ENCODE results near the gene FMO1. TPM values are rescaled to one million over a fixed set of nuclear protein-coding genes. Genes with fewer than 3 reads are reported as not detected.
A peak's percentile ranks its signal among the peaks of the same experiment; 100 is the strongest.

Gene FMO1
- total and polyA plus RNA-seq, 2 of the 8 experiments (the other 6 are each of a cell fraction or from before 2014, with no cell fraction given) = 0.11 TPM; not detected in 1

DNA sequence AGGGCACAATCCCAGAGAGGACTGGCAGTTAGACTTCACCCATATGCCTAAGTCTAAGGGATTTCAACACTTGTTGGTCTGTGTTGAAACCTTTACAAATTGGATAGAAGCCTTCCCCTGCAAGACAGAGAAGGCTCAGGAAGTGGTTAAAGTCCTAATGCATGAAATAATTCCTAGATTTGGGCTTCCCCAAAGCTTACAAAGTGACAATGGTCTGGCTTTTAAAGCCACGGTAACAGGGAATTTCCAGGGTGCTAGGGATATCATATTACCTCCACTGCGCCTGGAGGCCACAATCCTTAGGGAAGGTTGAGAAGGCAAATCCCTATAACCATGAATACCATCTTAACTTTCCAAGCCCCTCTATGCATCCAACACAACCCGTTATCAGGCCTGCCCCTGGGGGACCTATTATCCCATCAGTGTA lies 62.4 kb downstream of the FMO1 start:
- Histone ChIP-seq H3K23me2 (ENCODE audit: low read depth, low read length) (no peaks in the 10 kb centered on the region), H3K79me1 (ENCODE audit: low read depth, low read length) (no peaks in the 10 kb centered on the region), H2BK12ac (ENCODE audit: low read depth, low read length) (no peak overlapping the region), H4K20me1 (replicated peaks in 1 of 2; ENCODE audit: control insufficient read depth in 1 of 2, insufficient read depth in 2 of 2, low read length in 2 of 2) (no peaks in the 10 kb centered on the region), H2AK5ac (ENCODE audit: low read depth, low read length) (no peak overlapping the region), H3K9me3 (ENCODE audit: insufficient read depth in 2 of 2, low read depth in 1 of 2, low read length in 1 of 2) (no peaks in the 10 kb centered on the region), H2BK120ac (replicated peaks; ENCODE audit: low read depth, low read length) (no peak overlapping the region), H2BK15ac (ENCODE audit: low read length) (no peak overlapping the region), H3K9ac (replicated peaks in 1 of 4; ENCODE audit: extremely low read depth in 1 of 4, low read depth in 3 of 4, low read length in 3 of 4) (no peak overlapping the region), H3K36me3 (ENCODE audit: control insufficient read depth in 2 of 4, insufficient read depth in 4 of 4, low read length in 3 of 4) (no peaks in the 10 kb centered on the region; a peak in 1 of 8 replicates), H3K4ac (replicated peaks; ENCODE audit: insufficient read length, low read depth, low read length) (no peak overlapping the region), H3K4me3 (ENCODE audit: extremely low read depth in 1 of 4, insufficient read depth in 2 of 4, low read depth in 3 of 4, low read length in 4 of 4) (no peak overlapping the region), H2BK20ac (ENCODE audit: low read length) (no peak overlapping the region), H3K79me2 (ENCODE audit: control insufficient read depth in 1 of 2, insufficient read depth in 2 of 2, low read length in 2 of 2) (no peaks in the 10 kb centered on the region), H4K91ac (replicated peaks; ENCODE audit: insufficient read length, low read length) (no peak overlapping the region), H3K27ac (ENCODE audit: low read depth, low read length) (no peak overlapping the region), H2AFZ (ENCODE audit: low read length) (0 out of 2 replicates have a peak overlapping the region, but pooled peaks have one; percentile 46), H3K14ac (ENCODE audit: insufficient read length) (no peak overlapping the region), H4K5ac (ENCODE audit: insufficient read length, low read depth, low read length) (no peak overlapping the region), H3K18ac (ENCODE audit: extremely low read depth, low read length) (no peak overlapping the region), H3K4me1 (replicated peaks in 1 of 4; ENCODE audit: control insufficient read depth in 3 of 4, insufficient read depth in 4 of 4, low read length in 3 of 4) (peaks cover 0 to 15% (median 8%) of the 10 kb centered on the region in 4 experiments; a peak in 4 of 7 replicates), H4K8ac (ENCODE audit: extremely low read depth, insufficient read depth, low read length) (no peak overlapping the region), H2BK5ac (ENCODE audit: low read depth, low read length) (no peak overlapping the region), H3K23ac (ENCODE audit: insufficient read length) (no peak overlapping the region), H3K27me3 (replicated peaks in 1 of 4; ENCODE audit: control insufficient read depth in 3 of 4, extremely low read depth in 1 of 4, insufficient read depth in 3 of 4, low read length in 3 of 4) (no peaks in the 10 kb centered on the region), H3K56ac (replicated peaks; ENCODE audit: insufficient read length, low read depth, low read length) (no peak overlapping the region), H3K4me2 (ENCODE audit: insufficient read depth in 1 of 2, low read depth in 2 of 2, low read length in 2 of 2) (no peak overlapping the region)
- ChIA-PET CTCF (ENCODE audit: partially characterized antibody) (interaction anchor here (0.9 kb wide), 2 partner anchors 59 to 343 kb away, joined by 3 to 4 read pairs; no protein-coding TSS in a partner anchor), POLR2A (ENCODE audit: partially characterized antibody) (interaction anchor here (1.2 kb wide), 1 partner anchor 13 kb away, joined by 3 read pairs; no protein-coding TSS in a partner anchor)
- 72% methylated on average over 3 of the region's 3 CpGs; no CpG with 5 or more reads in 1 of the 2 experiments for WGBS, 2 experiments (ENCODE audit: extremely low coverage in 1 of 2, insufficient coverage in 1 of 2, insufficient read length in 1 of 2, insufficient replicate concordance in 2 of 2, low coverage in 1 of 2, low lambda C conversion rate in 2 of 2, missing lambda C conversion rate in 1 of 2)
- DNase-seq (ENCODE audit: low read depth in 1 of 2, low spot score in 2 of 2) (no peak), FAIRE-seq (no peak)
- TF ChIP-seq, protein P1, sequence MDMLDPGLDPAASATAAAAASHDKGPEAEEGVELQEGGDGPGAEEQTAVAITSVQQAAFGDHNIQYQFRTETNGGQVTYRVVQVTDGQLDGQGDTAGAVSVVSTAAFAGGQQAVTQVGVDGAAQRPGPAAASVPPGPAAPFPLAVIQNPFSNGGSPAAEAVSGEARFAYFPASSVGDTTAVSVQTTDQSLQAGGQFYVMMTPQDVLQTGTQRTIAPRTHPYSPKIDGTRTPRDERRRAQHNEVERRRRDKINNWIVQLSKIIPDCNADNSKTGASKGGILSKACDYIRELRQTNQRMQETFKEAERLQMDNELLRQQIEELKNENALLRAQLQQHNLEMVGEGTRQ (IDR thresholded peaks at IDR 0.05; ENCODE audit: low read length) = no peak
- no peak for TF ChIP-seq TAF7 (optimal IDR thresholded peaks at IDR 0.05; ENCODE audit: borderline replicate concordance, low read depth, low read length)
- TF ChIP-seq PHF8 (conservative IDR thresholded peaks at IDR 0.05; ENCODE audit: low read depth, low read length) = no peak
- no peak for TF ChIP-seq JUND (IDR thresholded peaks at IDR 0.05; ENCODE audit: low read length)
- TF ChIP-seq CEBPB (IDR thresholded peaks at IDR 0.05; ENCODE audit: low read depth, low read length) = no peak
- TF ChIP-seq POLR2A (IDR thresholded peaks at IDR 0.05; ENCODE audit: control extremely low read depth in 1 of 2, low read depth in 2 of 2, low read length in 2 of 2) = no peak
- TF ChIP-seq JUN (IDR thresholded peaks at IDR 0.05; ENCODE audit: low read depth, low read length) = no peak
- TF ChIP-seq HDAC2 (IDR thresholded peaks at IDR 0.05; ENCODE audit: borderline replicate concordance in 1 of 2, low read depth in 2 of 2, low read length in 2 of 2) = no peak
- TF ChIP-seq, protein P2, sequence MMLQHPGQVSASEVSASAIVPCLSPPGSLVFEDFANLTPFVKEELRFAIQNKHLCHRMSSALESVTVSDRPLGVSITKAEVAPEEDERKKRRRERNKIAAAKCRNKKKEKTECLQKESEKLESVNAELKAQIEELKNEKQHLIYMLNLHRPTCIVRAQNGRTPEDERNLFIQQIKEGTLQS (IDR thresholded peaks at IDR 0.05; ENCODE audit: insufficient read depth, low read depth, low read length) = no peak
- no peak for TF ChIP-seq SIN3A (conservative IDR thresholded peaks at IDR 0.05 in 1 of 2, IDR thresholded peaks at IDR 0.05 in 1 of 2; ENCODE audit: low read depth in 1 of 2, low read length in 2 of 2)
- TF ChIP-seq, protein P3, sequence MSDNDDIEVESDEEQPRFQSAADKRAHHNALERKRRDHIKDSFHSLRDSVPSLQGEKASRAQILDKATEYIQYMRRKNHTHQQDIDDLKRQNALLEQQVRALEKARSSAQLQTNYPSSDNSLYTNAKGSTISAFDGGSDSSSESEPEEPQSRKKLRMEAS (IDR thresholded peaks at IDR 0.05) = no peak
- no peak for TF ChIP-seq CHD2 (IDR thresholded peaks at IDR 0.05; ENCODE audit: low read length)

Measured in H1 (cell line).